HG03139 (cell line): ENCODE results near the gene TFB1M.
"Not testable (repeated sequence)": the region's sequence is repeated elsewhere in the genome, so short reads cannot be mapped to it uniquely, and the experiment has no call there.

Experiments
- ATAC-seq: cut with Tn5 transposase; IDR thresholded peaks from one replicate; pipeline ENCODE4 v1.9.1; 2021; ENCODE audit not compliant: unreplicated experiment

The TFB1M gene

GRCh38 chr6:155303361-155303870 is 10.9 kb downstream of the TFB1M start:
- no peak for ATAC-seq

DNA sequence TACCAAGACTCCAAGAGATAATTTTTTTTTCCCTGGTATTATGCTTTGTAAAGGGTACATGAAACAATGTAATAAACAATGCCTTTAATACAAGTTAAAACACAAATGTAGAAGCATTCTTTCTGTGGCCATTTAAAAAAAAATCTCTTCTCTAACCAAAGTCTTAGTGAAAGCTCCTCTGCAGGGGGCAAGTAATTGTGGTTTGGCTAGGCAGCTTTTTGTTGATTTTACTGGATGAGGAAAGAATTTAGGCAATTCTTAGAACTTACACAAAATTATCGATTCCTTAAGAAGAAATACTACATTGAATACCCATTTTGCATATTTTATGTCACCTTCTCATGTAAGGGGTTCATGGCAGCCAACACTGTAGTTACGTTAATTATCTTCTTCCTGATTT is 12.4 kb downstream of the TFB1M start:
- no peak for ATAC-seq

DNA sequence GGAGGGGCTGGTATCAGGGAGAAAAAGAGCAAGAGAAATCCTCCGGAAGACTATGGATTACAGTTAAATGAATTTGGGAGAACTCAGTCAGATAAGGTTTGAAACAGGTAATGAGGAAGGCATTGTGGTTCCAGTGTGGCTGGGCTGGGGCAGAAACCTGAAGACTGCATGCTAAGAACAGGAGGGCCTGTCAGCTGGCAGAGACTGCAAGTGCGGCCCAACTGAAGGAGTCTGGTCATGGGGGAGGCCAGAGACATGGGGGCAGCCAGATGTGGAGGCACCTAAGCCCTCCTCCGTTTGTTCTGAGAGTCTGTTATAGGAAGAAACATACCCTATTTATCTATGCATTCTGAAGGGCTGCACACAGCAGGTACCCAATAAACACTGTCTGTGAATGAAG is 16.6 kb downstream of the TFB1M start:
- no peak for ATAC-seq

GRCh38 chr6:155292711-155293110 is 21.6 kb downstream of the TFB1M start:
- no peak for ATAC-seq

DNA sequence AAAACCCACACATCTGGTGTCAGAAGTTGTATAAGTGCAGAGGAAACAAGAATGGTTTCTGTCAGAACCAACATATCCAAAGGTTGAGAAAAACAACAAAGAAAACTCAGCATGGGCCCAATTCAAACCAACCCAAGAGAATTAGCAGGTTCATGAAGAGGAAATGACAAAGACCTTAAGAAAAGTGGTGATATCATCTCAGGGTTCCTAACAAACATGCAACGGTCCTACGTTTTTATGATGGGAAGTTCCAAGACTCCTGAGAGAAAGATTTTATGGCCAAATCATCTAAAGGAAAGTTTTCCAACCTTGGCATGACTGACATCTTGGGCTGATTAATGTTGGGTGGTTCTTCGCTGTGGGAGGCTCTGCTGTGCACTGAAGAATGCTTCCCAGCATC is 23.0 kb downstream of the TFB1M start:
- ATAC-seq = no peak

DNA sequence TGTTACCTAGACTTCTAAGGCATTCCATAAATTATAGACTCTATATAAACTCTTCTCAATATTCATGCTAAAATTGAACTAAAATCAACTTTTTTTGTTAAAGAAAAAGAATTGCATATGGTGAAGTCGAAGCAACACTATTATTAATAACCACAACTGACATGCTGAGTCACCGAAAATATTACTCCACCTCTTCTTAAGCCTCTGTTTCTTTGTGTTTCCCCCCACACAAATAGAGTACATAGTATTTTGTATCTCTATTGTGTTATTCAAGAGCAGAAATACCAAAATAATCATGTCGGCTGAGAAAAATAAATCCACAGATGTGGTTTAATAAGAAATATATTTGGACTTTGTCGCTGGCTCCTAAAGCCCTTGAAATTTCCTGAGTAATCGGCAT is 23.8 kb downstream of the TFB1M start:
- no peak for ATAC-seq

DNA sequence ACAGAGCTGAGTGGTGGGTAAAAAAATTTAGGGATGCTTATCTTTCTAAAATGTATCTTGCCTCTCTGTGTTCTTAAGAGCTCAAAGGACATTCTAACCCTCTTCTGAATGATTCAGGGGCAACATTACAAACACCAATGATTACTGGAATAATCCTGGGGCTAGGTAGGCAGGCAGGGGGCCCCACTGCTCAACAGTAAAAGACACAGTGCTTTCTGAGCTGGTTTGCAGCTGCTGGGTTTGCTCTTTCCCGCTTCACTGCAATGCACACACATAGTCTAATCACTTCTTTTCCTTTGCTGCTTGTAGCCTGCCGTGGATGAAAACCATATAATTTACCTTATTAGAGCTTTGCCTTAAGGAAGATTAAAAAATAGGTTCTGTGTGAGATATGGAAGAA is 26.5 kb downstream of the TFB1M start:
- no peak for ATAC-seq

DNA sequence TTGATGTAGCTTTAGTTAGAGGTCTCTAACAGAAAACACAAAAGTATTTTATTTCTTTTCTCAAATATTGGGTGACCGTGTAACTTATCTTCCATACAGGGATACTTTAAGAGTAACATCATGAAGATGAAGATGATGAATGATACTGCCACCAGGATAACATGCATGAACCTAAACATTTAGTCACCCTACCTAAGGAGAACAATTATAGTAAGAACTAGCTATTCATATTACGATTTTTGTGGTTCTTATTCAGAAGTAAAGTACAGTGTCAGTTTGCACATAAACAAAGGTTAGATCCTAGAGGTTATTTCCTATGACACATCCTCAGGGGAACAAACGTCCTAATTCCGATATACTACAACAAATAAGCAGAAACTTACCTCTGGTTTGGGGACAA is 29.5 kb downstream of the TFB1M start:
- no peak for ATAC-seq

- no peak for ATAC-seq
Measured at GRCh38 chr6:155278319-155279049, 35.8 kb downstream of the TFB1M start.

- no peak for ATAC-seq
Measured at GRCh38 chr6:155276638-155277037, 37.6 kb downstream of the TFB1M start.

DNA sequence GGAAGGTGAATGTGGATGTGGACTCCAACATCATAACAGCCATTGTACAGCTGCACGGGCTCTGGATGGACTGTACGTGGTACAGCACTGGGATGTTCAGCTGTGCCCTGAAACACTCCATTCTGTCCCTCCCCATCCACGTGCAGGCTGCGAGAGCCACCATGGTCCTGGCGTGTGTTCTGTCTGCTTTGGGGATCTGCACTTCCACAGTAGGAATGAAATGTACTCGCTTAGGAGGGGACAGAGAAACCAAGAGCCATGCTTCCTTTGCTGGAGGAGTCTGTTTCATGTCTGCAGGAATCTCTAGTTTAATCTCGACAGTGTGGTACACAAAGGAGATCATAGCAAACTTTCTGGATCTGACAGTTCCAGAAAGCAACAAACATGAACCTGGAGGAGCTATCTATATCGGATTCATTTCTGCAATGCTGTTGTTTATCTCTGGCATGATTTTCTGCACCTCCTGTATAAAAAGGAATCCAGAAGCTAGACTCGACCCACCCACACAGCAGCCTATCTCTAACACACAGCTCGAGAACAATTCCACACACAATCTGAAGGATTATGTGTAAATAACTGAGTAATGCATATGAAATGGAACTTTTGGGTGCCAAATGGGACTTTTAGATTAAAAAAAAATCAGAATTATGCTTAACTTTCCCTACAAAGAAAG is 38.3 kb downstream of the TFB1M start:
- ATAC-seq = no peak

GRCh38 chr6:155274533-155274932 is 39.8 kb downstream of the TFB1M start:
- no peak for ATAC-seq

- no peak for ATAC-seq
Measured at GRCh38 chr6:155274106-155274505, 40.2 kb downstream of the TFB1M start.

DNA sequence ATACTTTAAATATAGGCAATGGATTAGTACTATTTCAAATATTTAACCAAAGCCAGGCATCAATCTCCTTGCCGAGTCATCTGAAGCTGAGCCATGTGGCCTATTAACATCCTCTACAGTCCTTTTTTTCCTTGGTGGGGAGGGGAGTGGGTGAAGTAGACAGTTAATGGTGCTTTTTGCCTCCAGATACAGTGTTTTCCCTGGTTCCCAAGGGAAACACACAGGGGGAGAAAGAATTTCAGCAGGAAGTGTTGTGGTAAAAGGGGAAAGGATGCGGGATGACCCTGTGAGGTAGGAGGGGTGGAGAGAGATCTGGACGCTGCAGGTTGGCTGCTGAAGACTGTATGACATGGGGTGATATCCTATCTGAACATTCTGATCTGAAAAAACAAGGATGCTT is 40.9 kb downstream of the TFB1M start:
- ATAC-seq = no peak

GRCh38 chr6:155272353-155273232 is 41.7 kb downstream of the TFB1M start:
- ATAC-seq = no peak

DNA sequence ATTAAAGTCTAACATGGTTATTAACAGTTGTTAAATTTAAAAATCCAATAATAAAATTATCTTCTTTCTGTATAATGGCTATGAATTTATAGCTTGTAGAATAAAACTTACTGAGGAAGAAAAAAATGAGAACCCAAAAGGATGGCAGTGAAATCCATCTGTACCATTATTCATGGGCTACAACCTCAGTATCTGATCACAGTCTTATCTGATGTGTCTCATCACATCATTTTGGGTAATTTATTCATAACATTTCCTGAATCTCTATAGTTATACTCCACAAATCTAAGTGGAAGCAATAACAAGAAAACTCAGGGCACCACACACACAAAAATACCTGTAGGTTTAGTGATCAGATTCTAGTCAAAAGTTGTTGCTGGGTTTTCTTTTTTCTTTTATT is 43.1 kb downstream of the TFB1M start:
- ATAC-seq = no peak

- ATAC-seq = no peak
Measured at GRCh38 chr6:155270561-155271091, 43.7 kb downstream of the TFB1M start.

- no peak for ATAC-seq
Measured at GRCh38 chr6:155269765-155270164, 44.5 kb downstream of the TFB1M start.

- not testable (repeated sequence) for ATAC-seq
Measured at GRCh38 chr6:155268088-155268867, 46.0 kb downstream of the TFB1M start.

GRCh38 chr6:155267411-155267810 is 46.9 kb downstream of the TFB1M start:
- no peak for ATAC-seq
